Gastroesophageal sphincter (tissue), 3 donors: ENCODE data around the gene MYH2.

Experiments
- CTCF ChIP-seq, 4 experiments: fragments of 200-600 bp in 2 of 4; fragments of 450-650 bp in 2 of 4; sonication (generic) in 1 of 4; IDR thresholded peaks; one replicate each; pipeline ENCODE4 v1.5.1; 2017 to 2019; ENCODE audit warnings: antibody characterized with exemption in 4 of 4, mild to moderate bottlenecking in 2 of 4, moderate library complexity in 2 of 4
- EP300 ChIP-seq: sonication (generic); formaldehyde crosslinking; IDR thresholded peaks from one replicate; pipeline ENCODE4 v1.6.1; 2017; ENCODE audit warnings: antibody characterized with exemption, mild to moderate bottlenecking
- POLR2A ChIP-seq, 2 donors: fragments of 450-650 bp; IDR thresholded peaks; one replicate each; pipeline ENCODE4 v1.6.1; 2017; ENCODE audit warnings: antibody characterized with exemption in 2 of 2, mild to moderate bottlenecking in 2 of 2, moderate library complexity in 1 of 2

GRCh38 chr17:10574324-10574723 is 24.9 kb upstream of the MYH2 start:
- no peak for TF ChIP-seq CTCF (IDR thresholded peaks at IDR 0.05)
- TF ChIP-seq EP300 = no peak
- TF ChIP-seq POLR2A (IDR thresholded peaks at IDR 0.05) = no peak
